Myocyte (in vitro differentiated cells): ENCODE measurements around the gene TAS1R3. TPM values are rescaled to one million over a fixed set of nuclear protein-coding genes. Genes with fewer than 3 reads are reported as not detected.

Experiments used
- DNase-seq: peaks from one replicate; pipeline ENCODE4 v3.0.0-alpha.2; 2012; ENCODE audit warnings: low read depth
- total RNA-seq: library from RNA; depleted of rRNA; stranded (reverse); fragments of >200 nt; gene quantifications from 2 replicates; pipeline ENCODE4 v1.2.3, GENCODE V29; 2014

TAS1R3 gene
- total RNA-seq, 1 donor from 2014 or later, result 0.13 TPM

DNA sequence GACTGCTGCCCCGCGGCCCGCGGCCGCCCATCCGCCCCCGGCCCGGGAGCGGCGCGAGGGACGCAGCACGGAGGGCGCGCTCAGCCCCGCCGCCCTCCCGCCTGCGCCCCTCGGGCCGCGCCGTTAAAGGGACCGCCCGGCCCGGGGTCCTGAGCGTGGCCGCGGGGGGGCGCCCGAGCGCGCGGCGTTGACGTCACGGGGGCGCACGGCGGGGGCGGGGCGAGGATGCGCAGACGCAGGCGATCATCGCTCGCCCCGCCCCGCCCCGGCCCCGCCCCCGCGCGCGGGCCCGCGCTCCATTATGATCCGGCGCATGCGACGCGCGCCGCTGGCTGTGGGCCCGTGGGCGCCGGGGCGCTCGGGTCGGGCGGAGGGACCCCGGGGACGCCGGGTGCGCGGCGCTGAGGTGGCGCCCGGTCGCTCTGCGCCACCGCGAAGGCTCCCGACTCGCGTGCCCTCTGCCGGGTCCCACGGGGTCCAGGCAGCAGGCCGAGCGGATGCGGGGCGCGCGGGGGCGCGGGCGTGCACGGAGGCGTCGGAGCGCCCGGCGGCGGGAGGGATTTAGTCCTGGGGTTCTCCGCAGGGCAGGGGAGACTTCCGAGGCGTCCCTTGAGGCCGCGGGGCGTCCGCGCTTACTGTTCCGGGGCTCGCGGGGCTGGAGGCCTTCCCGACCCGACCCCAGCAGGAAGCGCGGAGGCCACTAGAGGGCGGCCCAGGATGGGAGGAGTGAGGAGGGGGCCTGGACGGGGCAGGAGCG, 18.4 kb downstream of the TAS1R3 start, which contains the start of gene DVL1:
Gene DVL1 (minus strand): TSS at position 163 of the 757 bp plus-strand sequence. CDS start 353 bp downstream, outside the sequence.
- DNase-seq, result peak; percentile 79

DNA sequence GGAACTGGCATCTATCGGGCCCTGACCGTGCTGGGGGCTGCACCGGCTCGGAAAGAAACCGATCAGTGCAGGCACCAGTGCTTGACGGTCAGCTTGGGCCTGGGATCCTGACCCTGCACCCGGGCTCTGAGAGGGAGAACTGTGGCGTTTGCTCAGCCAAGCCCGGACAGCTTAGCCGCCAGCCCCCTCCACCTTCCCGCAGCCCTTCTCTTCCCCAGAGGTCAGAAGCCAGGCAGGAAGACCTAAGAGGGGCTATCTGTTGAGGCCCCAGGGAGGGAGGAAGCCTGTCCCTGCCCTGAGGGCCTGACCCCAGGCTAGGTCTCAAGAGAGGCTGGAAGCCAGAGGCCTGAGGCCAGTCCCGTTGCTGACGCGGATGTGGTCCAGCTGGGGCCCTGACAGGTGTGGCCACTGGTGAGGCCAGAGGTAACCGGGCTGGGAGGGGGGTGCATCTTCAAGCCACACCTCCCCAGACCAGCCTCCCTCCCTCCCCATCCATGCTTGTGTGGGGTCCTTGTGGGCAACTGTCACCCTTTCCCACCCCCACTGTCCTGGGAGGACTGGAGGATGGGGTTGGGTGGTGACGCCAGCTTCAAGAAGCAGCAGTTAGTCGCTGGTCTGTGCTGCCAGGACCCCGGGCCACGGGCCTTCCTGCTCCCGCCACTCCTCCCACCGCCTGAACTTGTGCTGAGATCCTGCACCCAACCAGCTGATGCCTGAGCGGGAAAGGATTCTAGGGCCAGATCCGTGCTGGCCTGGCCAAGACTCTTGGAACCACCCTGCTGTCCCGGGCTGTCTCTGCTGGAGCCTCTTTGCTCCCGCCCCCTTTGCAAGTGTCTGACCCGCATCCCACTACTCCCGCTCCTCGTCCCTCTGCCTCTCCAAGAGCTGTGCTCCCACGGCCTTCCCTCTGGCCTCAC, 20.7 kb downstream of the TAS1R3 start:
- peak; percentile 55 for DNase-seq

DNA sequence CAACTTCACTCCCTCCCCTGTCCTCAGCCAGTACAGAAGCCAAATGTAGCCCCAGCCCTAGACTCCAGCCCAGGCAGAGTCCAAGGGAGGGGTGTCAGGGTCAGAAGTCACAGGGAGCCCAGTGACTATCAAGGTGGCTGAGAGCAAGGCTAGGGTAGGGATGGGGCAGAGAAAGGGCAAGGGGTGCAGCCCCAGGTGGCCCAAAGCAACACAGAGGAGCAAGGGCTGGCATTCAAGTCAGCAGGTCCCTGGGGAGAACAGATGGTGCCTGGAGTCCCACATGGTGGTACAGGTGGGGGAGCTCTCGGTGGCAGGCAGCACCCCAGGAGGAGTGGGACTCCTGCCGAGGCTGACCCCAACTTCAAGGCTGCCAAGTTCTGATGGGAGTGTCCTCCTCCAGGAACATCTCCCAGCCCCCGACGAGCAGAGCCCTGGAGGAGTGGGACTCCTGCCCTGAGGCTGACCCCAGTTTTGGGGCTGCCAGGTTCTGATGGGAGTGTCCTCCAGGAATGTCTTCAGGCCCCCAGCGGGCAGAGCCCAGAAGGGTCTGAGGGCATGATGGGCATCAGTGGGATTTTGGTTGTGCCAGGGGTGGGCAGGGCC, 21.8 kb downstream of the TAS1R3 start:
- no peak for DNase-seq

DNA sequence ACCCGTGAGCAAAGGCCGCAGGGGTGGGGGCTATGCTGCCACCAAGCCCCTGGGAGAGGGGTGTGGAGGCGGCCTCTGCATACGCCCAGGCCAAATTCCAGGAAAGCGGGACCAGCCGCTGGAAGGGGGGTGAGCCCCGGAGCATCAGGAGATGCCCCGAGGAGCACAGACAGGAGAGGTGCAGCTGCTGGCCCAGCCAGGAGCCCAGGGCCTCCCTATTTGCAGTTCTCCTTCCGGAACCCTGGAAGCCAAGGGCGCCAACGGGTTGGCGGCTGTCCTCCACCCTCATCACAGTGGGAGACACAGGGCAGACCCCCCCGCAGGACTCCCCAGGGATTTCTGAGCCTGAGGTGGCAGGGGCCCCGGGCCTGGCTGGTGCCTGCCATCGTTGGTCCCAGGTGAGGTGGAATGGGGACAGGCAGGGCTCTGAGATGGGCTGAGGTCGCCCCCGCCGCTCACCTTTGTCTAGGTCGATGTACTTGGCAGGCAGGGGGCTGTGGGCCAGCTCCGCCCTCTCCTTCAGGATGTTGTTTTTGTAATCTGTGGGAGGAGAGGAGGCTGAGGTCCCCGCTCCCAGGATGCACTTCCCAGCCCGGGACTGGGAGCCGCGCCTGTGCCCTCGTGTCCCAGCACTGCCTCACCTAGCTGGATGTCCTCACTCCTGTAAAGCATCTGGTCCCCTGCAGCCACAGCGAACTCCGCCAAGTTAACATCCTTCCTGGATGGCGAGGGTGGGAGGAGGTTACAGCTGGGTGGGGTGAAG, 22.5 kb downstream of the TAS1R3 start:
- no peak for DNase-seq

DNA sequence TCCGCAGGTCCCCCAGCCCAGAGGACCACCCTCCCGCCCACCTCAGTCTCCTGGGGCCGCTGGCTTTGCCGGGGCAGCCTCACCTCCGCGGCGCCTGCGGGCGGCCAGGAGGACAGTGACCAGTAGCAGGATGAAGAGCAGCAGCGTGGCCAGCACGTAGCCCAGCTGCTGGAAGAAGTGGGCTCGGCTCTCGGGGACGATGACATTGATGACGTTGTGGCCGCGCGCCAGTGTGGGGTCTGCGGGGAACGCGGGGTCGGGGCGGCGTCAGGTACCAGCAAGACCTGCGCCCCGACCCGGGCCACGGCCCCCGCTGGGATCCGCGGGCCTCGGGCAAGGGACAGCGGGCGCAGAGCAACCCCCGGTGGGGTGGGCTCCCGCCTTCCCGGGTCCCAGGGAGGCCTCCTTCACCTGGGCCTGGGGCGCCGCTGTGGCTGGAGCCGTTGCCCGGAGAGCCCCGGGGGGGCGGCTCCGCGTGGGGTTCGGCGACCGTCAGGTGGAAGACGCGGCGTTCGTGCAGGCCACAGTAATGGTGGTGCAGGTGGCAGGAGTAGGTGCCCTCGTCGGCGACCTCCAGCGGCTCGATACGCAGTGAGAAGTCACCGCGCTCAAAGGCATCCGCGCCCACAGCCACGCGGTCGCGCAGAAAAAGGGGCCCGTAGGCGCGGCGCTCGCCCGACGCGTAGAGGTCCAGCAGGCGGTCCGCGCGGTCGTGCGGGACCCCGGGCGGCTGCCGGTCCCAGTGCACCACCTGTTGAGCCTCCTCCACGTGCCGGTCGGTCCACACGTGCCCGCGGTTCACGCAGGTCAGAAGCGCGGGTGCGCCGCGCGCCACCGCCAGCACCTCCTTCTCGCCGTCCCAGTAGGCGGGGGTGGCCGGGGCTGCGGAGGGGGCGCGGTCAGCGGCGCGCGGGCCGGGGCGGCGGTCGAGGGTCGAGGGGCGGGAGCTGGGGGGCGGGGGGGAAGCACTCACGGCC, 23.5 kb downstream of the TAS1R3 start:
- no peak for DNase-seq

DNA sequence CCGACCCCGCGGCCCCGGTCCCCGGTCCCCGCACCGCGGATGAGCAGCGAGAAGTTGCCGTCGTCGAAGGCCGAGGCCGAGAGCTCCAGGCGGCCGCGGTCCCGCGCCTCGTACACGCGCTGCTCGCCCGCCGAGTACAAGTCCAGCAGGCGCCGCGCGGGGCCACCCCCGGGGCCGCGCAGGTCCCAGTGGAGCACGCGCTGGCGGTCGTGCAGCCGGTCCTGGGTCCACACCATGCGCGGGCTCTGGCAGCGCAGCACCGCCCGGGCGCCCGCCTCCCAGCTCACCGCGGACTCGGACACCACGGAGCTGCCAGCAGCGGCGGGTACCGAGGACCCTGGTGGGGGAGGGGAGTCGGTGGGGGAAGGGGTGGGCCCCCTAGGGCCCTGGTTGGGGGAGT, 24.3 kb downstream of the TAS1R3 start:
- DNase-seq, result no peak

DNA sequence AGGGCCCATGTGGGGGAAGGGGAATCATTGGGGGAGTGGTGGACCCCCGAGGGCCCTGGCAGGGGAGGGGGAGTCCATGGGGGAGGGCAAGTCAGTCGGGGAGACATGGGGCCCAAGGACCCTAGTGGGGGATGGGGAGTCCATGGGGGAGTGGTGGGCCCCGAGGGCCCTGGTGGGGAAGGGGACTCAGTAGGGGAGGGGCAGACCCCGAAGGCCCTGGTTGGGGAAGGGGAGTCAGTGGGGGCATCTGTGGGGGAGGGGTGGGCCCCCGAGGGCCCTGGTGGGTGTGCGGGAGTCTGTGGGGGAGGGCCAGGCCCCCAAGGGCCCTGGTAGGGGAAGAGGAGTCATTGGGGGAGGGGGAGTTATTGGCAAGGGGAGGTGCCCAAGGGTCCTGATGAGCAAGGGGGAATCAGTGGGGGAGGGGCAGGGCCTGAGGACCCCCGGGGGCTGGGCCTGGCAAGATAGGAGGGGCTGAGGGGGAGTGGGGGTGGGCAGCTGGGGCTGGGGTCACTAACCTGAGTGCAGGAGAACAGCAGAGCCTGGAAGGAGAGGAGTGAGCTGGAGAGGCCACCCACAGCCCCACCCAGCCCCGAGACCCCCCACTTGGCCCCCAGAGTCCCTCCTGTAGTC, 25.2 kb downstream of the TAS1R3 start:
- no peak for DNase-seq

DNA sequence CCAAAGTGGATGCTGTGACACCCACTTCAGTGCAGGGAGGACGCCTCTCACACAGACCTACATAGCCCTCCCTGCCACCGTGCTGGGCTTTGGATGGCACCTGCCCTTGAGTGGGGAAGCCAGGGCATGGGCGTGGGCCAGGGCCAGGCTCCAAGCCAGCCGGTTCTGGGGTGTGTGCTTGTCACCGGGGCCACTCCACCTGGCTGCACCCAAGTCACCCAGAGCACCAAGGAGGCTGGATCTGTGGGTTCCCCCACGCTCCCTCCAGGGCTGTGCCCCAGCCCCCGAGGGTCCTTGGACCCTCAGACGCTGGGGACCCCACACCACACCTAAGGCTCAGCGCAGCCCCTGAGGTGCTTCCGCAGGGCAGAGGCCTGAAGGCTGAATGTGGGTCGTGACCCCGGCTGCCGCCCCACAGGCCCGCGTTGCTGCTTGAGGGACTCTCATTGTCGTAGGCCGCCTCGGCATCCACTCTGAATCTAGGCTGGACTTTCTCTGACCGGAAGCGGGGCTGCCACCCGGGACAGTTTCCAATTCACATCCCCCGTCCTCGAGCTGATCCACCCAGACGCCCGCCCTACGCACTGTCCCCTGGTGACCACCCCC, 25.8 kb downstream of the TAS1R3 start:
- peak; percentile 38 for DNase-seq

DNA sequence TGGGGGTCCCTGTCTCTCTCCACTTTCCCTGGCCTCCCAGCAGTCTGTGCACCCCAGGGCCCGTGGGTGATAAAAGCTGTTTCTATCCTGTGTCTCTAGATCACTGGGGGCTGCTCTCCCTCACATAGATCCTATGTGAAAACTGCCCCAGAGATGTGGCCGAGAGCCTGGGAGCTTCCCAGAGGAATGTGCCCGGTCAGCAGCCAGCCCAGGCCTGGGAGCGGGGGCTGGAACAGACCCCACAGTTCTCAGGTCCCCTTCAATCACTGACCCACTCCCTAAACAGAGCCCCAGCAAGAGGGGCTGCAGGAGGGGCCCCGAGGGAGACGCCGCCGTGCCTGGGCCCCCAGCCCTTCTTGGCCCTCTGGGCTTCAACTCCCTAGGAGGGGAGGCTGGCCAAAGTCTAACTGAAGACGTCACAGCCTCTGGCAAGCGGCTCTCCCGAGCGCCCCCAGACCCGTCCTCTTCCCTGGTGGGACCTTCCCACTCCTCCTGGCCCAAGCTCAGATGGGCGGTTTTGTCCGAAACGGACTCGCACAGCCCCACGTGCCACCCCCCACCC, 26.9 kb downstream of the TAS1R3 start:
- peak; percentile 39 for DNase-seq

DNA sequence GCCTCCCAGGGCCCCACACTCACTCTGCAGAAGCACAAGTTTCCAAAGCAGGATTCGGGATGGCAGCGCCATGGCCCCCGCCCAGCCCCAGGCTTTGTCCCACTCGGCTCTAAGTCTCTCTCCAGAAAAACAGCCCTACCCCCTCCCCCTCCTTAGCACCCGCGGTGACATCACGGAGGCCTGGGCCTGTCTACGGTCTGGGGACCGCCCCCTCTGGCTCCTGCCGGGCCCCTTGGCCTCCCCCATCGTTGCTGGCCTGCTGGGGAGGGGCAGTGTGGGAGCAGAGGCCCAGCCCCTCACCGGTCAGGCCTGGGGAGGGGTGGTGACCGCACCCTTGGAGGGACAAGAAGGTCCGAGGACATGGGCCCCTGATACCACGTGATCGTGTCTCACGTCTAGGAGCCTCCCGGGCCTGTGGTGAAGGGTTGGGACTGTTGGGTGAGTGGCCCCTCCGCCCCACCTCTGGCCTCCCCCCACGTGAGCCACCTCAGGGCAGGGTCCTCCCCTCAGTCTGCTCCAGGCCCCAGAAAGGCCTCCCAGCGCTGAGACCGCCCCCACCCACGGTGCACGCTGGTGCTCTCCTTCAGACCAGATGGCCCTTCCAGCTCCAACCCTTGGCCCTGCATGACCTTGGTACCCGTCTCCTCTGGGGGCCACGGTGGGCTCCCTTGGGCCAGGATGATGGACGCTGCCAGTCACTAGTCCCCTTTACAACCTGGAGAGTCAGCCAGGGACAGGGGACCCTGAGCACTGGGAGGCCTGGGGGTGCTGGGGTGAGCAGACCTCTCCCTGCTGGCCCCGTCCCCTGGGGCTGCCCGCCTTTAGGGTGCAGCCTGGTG, 27.6 kb downstream of the TAS1R3 start, which contains the start of gene MXRA8:
Gene MXRA8 (minus strand): TSS at position 123 of the 839 bp plus-strand sequence. CDS start 51 bp downstream, at position 72.
- peak; percentile 90 for DNase-seq

DNA sequence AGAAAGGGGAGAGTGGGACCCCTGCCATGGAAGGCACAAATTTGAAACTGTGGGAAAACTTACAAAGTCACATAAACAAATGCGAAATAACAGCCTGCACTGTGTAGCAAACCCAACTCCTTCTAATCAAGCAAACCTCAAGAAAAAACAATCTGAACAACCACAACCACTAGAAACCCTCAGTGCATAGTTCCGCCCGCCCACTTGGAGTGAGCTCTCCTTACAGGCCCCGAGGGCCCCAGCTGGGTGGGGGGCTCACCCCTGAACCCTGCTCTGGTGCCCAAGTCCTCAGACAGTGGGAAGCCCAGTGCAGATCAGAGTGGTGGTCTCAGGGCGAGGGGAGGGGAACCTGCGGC, 28.2 kb downstream of the TAS1R3 start:
- DNase-seq, result peak; percentile 70

DNA sequence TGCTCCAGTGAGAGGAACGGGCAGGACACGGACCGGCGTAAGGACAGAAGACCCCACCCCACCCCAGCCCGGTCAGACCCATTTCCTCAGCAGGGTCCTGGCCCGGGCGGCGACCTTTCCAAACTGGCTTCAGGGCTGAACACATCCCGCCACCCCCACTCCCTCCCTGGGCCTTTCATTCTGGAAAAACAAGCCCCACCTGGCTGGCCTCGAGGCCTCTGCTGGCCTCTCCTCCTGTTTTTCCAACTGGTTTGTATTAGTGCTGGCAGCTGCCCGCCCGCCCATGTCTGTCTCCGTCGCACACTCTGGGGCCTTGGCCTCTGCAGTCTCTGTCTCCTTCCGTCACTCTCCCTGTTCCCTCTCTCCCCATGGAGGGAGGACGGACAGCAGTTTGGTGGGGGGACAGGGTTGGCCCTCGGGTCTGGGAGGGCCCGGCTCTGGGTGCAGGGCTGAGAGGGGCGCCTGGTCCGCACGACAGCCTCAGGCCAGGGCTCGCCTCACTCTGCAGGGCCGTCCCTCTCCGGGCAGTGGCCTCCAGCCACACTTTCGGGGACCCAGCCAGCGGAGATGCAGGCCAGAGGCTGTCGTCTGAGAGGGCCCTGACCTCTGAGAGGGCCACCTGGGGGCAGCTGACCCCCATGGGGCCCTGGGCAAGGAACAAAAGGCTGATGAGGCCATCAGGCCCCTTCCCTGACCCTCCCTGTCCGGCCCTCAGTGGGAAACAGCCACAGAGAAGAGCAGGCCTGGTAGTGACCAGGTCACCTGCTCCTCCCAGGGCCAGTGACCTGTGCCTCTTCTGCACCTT, 28.8 kb downstream of the TAS1R3 start:
- DNase-seq, result peak; percentile 74

DNA sequence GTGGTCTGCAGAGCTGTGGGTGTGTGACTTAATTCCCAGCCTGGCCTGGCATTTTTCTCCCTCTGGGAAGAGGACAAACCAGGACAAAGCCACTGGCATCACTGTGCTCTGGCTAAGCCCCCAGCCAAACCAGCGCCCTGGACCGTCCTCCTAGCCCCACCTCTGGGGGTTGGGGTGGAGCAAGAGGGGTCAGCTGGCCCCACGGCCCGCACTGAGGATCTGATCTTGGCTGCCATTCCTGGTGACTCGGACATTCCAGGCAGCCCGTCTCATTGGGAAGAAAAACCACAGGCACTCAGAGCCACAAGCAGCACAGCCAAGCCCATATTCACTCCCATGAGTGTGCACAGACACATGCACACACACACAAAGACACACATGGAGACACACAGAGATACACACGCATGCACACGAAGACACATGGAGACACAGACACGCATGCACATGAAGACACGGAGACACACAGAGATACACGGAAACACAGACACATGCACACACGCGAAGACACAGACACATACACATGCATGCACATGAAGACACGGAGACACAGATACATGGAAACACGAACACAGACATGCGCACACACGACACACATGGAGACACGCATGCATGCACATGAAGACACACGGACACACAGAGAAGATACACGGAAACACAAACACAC, 29.6 kb downstream of the TAS1R3 start:
- peak; percentile 99 for DNase-seq

DNA sequence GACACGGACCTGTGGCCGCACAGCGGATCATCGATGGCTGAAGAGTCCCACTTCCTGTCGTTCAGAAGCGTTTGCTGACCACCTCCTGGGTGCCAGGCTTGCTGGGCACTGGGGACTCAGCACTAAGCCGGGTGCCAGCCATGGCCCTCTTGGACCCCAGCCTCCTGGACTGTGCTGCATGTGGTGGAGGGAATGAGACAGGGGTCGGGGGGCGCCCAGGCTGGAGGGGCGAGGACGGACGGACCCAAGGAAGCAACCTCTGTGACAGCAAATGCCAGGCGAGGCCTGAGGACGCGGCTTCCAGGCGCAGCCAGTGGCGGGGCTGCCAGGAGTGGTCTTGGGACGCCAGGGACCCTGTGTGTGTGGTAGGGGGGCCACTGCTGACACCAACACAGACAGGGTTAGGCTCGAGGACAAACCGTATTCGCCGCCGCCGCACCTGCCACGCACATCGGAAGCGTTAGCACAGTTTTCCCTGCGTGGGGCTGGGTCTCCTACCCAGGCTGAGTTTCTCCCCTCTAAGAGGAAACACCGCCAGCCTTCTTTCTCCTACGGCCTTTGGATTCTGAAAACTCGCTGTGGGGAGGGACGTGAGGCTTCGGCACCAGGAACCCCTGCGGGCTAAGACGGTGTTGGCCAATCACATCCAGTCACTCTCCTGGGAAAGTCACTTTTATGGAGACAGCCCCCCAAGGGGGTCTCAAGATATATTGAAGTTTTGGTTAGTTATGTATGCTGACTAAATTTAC, 30.3 kb downstream of the TAS1R3 start:
- DNase-seq, result no peak

DNA sequence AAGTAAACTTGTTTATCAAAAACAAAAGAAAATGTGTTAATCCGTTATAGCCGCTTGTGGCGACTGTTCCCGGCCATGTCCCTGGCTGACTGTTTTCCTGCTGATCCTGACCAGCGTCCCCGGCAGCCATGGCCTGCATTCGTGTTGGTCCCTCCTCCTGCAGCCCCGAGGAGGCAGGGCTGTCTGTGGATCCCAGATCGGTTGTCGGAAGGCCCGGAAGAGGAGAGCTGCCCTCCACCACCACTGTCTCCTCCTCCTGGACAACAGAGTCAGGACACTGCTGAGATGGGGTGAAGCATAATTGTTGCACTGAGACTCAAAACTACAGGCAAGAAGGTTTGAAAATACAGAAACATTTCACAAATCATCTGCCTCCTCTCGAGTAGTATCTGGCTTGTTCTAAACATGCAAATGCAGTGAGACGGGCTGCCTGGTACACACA, 30.9 kb downstream of the TAS1R3 start:
- peak; percentile 89 for DNase-seq
